HG03442 (cell line): ENCODE data around the gene KIF1A.

ENCODE experiments used
- ATAC-seq: cut with Tn5 transposase; IDR thresholded peaks from one replicate; pipeline ENCODE4 v1.9.1; 2021; ENCODE audit warnings: mild to moderate bottlenecking, moderate library complexity; ENCODE audit not compliant: unreplicated experiment

KIF1A gene

GRCh38 chr2:240723851-240724250 is 96.2 kb downstream of the KIF1A start:
- no peak for ATAC-seq

- no peak for ATAC-seq
Measured at GRCh38 chr2:240722796-240723735, 97.0 kb downstream of the KIF1A start.

- no peak for ATAC-seq
Measured at GRCh38 chr2:240722376-240722775, 97.6 kb downstream of the KIF1A start.

- ATAC-seq = no peak
Measured at GRCh38 chr2:240721596-240722180, 98.3 kb downstream of the KIF1A start.

GRCh38 chr2:240720686-240721595 is 99.1 kb downstream of the KIF1A start:
- ATAC-seq = no peak

GRCh38 chr2:240719676-240720545 is 100.1 kb downstream of the KIF1A start:
- ATAC-seq = no peak

- no peak for ATAC-seq
Measured at GRCh38 chr2:240718896-240719490, 101.0 kb downstream of the KIF1A start.

GRCh38 chr2:240717681-240718581 is 102.1 kb downstream of the KIF1A start:
- no peak for ATAC-seq

GRCh38 chr2:240717181-240717641 is 102.8 kb downstream of the KIF1A start:
- no peak for ATAC-seq

- no peak for ATAC-seq
Measured at GRCh38 chr2:240716130-240716798, 103.8 kb downstream of the KIF1A start.

- no peak for ATAC-seq
Measured at GRCh38 chr2:240714747-240715725, 105.0 kb downstream of the KIF1A start.

- no peak for ATAC-seq
Measured at GRCh38 chr2:240713928-240714746, 105.9 kb downstream of the KIF1A start.

- ATAC-seq = no peak
Measured at GRCh38 chr2:240713071-240713927, 106.7 kb downstream of the KIF1A start.

GRCh38 chr2:240712121-240712520 is 107.9 kb downstream of the KIF1A start:
- no peak for ATAC-seq

GRCh38 chr2:240711701-240712100 is 108.3 kb downstream of the KIF1A start:
- no peak for ATAC-seq
